Peyer's patch (tissue), 4 donors: Measurements from ENCODE around the gene TMEM164. TPM values are rescaled to one million over a fixed set of nuclear protein-coding genes. Genes with fewer than 3 reads are reported as not detected.
A peak's percentile ranks its signal among the peaks of the same experiment; 100 is the strongest.

Source experiments
- DNase-seq, 3 donors: peaks; one replicate each; pipeline ENCODE4 v3.0.0-alpha.2; 2017 to 2019
- H3K27ac ChIP-seq, 4 donors: fragments of 200-600 bp; sonication (generic); one replicate each; pipeline ENCODE4 v1.5.1; 2016 to 2019
- H3K27me3 ChIP-seq, 2 donors: fragments of 200-600 bp; sonication (generic); one replicate each; pipeline ENCODE4 v1.5.1; 2019
- H3K36me3 ChIP-seq, 3 donors: fragments of 200-600 bp; sonication (generic); one replicate each; pipeline ENCODE4 v1.5.1; 2016 to 2019
- H3K4me1 ChIP-seq, 4 donors: fragments of 200-600 bp; sonication (generic); one replicate each; pipeline ENCODE4 v1.5.1; 2016 to 2019
- H3K4me3 ChIP-seq, 4 donors: fragments of 200-600 bp; sonication (generic); 1 replicate in 3 of 4; 2 replicates in 1 of 4; pipeline ENCODE4 v1.5.1; 2016 to 2019; ENCODE audit warnings: mild to moderate bottlenecking in 1 of 4
- H3K9me3 ChIP-seq, 4 donors: fragments of 200-600 bp; sonication (generic); one replicate each; pipeline ENCODE4 v1.5.1; 2016 to 2019; ENCODE audit warnings: mild to moderate bottlenecking in 1 of 4
- POLR2A ChIP-seq, 2 donors: fragments of 450-650 bp; IDR thresholded peaks; one replicate each; pipeline ENCODE4 v1.5.1; 2017; ENCODE audit warnings: antibody characterized with exemption in 2 of 2, mild to moderate bottlenecking in 2 of 2, moderate library complexity in 2 of 2
- total RNA-seq, 4 donors: library from RNA; depleted of rRNA; stranded (reverse); fragments of >200 nt; gene quantifications; one replicate each; pipeline ENCODE4 v1.1.0, GENCODE V29; 2016
- TF ChIP-seq, protein P1 (sequence below), 6 experiments: fragments of 450-650 bp in 4 of 6; fragments of 200-600 bp in 2 of 6; sonication (generic) in 1 of 6; IDR thresholded peaks; one replicate each; pipeline ENCODE4 v1.5.1; 2017 to 2019; ENCODE audit warnings: antibody characterized with exemption in 6 of 6, mild to moderate bottlenecking in 3 of 6, moderate library complexity in 1 of 6

TMEM164 gene
- total RNA-seq, 4 donors from 2014 or later: 25.6 to 79.7 (median 73.8) TPM

DNA sequence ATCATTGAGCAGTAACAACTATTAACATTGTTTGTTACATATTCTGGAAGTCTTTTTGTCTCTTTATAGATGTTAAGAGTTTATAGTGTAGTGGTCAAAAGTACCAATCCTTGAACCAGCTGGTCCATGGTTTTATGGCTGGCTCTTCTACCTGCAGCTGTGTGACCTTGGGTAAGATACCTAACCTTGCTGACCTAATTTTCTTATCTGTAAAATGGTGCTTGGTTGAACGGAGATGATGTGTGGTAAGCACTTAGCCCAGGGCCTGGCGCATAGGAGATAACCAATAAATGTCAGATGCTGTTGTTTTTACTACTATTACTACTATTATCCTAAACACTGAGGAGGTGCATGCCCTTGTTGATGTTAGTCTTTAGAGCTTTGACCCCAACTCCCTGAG is 116.6 kb downstream of the TMEM164 start:
- no peaks in the 10 kb centered on the region for H3K36me3 ChIP-seq
- no peak for TF ChIP-seq POLR2A (IDR thresholded peaks at IDR 0.05)
- TF ChIP-seq, protein P1, sequence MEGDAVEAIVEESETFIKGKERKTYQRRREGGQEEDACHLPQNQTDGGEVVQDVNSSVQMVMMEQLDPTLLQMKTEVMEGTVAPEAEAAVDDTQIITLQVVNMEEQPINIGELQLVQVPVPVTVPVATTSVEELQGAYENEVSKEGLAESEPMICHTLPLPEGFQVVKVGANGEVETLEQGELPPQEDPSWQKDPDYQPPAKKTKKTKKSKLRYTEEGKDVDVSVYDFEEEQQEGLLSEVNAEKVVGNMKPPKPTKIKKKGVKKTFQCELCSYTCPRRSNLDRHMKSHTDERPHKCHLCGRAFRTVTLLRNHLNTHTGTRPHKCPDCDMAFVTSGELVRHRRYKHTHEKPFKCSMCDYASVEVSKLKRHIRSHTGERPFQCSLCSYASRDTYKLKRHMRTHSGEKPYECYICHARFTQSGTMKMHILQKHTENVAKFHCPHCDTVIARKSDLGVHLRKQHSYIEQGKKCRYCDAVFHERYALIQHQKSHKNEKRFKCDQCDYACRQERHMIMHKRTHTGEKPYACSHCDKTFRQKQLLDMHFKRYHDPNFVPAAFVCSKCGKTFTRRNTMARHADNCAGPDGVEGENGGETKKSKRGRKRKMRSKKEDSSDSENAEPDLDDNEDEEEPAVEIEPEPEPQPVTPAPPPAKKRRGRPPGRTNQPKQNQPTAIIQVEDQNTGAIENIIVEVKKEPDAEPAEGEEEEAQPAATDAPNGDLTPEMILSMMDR (IDR thresholded peaks at IDR 0.05): no peak
- DNase-seq: no peak
- no peak overlapping the region for H3K4me3 ChIP-seq
- no peaks in the 10 kb centered on the region for H3K9me3 ChIP-seq
- no peak overlapping the region for H3K27ac ChIP-seq
- no peaks in the 10 kb centered on the region for H3K4me1 ChIP-seq
- H3K27me3 ChIP-seq: no peaks in the 10 kb centered on the region

DNA sequence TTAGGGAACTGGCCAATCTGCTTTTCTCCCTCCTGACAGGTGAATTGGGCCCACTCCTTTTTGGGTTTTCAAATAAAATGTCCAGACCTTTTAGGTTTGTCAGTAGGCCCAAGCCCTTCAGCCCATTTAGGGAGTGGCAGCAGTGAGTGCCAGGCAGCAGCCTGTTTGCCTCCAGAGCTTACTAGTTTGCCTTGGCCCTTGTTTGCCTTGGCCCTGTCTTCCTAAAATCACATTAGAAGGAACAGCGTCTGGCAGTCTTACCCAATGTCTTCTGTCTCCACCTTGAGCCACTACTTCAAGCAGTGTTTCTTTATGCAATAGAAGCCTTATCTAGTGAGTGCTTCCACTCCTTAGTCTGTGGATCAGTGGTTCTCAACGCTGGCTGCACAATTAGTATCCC is 117.1 kb downstream of the TMEM164 start:
- no peak overlapping the region for H3K27ac ChIP-seq
- no peak for TF ChIP-seq POLR2A (IDR thresholded peaks at IDR 0.05)
- TF ChIP-seq, protein P1 (IDR thresholded peaks at IDR 0.05): no peak

DNA sequence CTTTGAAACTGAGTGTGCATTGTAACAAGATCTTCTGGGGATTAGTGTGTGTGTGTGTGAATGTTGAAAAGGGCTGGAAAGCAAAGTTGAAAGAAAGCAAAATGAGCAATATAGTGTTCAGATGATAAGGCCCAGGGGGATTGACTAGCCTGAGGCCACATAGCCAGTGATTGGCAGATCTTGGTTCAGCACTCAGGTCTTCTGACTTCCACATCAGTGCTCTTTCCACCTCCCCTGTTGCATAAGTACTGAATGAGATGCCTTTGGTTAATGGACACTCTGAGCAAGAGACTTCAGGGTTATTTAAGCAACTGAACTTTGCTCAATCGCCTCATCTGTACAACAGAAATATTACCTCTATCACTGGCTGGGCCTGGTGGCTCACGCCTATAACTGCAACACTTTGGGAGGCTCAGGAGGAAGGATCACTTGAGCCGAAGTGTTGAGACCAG is 120.4 kb downstream of the TMEM164 start:
- no peak overlapping the region for H3K4me3 ChIP-seq
- no peaks in the 10 kb centered on the region for H3K27me3 ChIP-seq
- no peak for DNase-seq
- peak overlapping the region in 1 of 4 donors; percentile 52 for H3K27ac ChIP-seq
- H3K36me3 ChIP-seq: no peaks in the 10 kb centered on the region
- H3K4me1 ChIP-seq: no peaks in the 10 kb centered on the region
- H3K9me3 ChIP-seq: no peaks in the 10 kb centered on the region
- TF ChIP-seq, protein P1 (IDR thresholded peaks at IDR 0.05): peak in 3 of 6 experiments; percentile 32 to 35 (median 33)
- no peak for TF ChIP-seq POLR2A (IDR thresholded peaks at IDR 0.05)

More for the DNA sequence above, 117.1 kb downstream of the TMEM164 start:
- Histone ChIP-seq H3K4me1 (no peaks in the 10 kb centered on the region), H3K27me3 (no peaks in the 10 kb centered on the region), H3K36me3 (no peaks in the 10 kb centered on the region), H3K9me3 (no peaks in the 10 kb centered on the region), H3K4me3 (no peak overlapping the region)
- no peak for DNase-seq

DNA sequence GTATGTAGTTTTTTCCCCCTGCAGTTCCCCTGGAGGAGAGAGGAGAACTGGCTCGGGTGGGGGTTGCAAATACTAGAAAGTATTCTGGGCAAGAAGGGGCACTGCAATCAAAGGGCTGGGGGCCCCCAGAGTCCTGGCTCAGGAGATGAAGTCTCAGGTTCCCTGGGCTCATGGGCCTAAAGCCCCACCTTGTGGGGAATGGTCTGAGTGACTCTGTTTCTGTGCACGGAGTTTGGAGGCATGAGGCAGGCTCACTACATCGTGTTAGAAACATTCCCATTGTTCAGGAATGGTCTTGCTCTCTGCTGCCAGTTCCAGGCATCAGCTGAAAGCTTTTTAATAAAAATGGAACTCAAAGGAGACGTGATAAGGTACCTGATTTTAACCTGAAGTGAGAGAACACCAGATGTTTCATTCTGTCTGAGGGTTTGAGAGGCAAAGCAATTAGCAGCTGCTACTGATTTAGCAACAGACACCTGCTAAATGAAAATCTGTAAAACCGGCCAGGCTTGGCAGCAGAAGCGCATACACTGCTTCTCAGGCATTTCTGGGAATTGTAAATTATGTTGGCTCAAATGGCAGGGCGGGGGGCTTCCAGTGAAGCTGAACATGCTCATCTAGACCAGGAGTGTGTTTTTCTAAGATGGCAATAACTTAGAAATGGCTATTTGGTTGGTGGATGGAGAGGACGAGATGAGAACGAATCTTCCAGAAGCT is 122.7 kb downstream of the TMEM164 start:
- no peaks in the 10 kb centered on the region for H3K4me1 ChIP-seq
- H3K27me3 ChIP-seq: no peaks in the 10 kb centered on the region
- H3K27ac ChIP-seq: no peak overlapping the region
- H3K4me3 ChIP-seq: no peak overlapping the region
- H3K36me3 ChIP-seq: no peaks in the 10 kb centered on the region
- DNase-seq: no peak
- H3K9me3 ChIP-seq: no peaks in the 10 kb centered on the region
- TF ChIP-seq, protein P1 (IDR thresholded peaks at IDR 0.05): no peak
- no peak for TF ChIP-seq POLR2A (IDR thresholded peaks at IDR 0.05)

DNA sequence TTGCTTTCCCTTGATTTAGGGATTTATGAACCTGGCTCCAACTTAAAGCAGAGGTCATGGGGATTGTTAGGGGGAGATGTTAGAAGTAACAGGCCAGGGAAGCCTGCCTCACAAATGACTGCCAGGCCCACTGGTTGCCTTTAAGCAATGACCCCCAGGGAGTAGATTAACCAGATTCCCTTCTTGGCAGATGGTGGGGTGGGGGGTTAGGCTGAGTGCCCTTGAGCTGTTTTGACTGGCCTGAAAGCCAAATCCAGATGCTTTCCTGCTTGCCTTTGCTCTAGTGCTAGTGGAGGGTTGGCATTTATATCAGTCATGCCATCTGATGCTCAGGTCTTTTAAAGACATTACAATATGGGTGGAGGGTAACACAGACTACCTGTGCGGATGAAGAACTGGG is 128.1 kb downstream of the TMEM164 start:
- Histone ChIP-seq H3K4me3 (no peak overlapping the region), H3K36me3 (no peaks in the 10 kb centered on the region), H3K27ac (no peak overlapping the region), H3K27me3 (no peaks in the 10 kb centered on the region), H3K4me1 (no peaks in the 10 kb centered on the region), H3K9me3 (no peaks in the 10 kb centered on the region)
- DNase-seq: no peak
- no peak for TF ChIP-seq POLR2A (IDR thresholded peaks at IDR 0.05)
- TF ChIP-seq, protein P1 (IDR thresholded peaks at IDR 0.05): no peak
